Peyer's patch (tissue), 4 donors: ENCODE results near the gene PCIF1.

ENCODE experiments used
- CTCF ChIP-seq, 6 experiments: fragments of 450-650 bp in 4 of 6; fragments of 200-600 bp in 2 of 6; sonication (generic) in 1 of 6; IDR thresholded peaks; one replicate each; pipeline ENCODE4 v1.5.1; 2017 to 2019; ENCODE audit warnings: antibody characterized with exemption in 6 of 6, mild to moderate bottlenecking in 3 of 6, moderate library complexity in 1 of 6
- POLR2A ChIP-seq, 2 donors: fragments of 450-650 bp; IDR thresholded peaks; one replicate each; pipeline ENCODE4 v1.5.1; 2017; ENCODE audit warnings: antibody characterized with exemption in 2 of 2, mild to moderate bottlenecking in 2 of 2, moderate library complexity in 2 of 2

DNA sequence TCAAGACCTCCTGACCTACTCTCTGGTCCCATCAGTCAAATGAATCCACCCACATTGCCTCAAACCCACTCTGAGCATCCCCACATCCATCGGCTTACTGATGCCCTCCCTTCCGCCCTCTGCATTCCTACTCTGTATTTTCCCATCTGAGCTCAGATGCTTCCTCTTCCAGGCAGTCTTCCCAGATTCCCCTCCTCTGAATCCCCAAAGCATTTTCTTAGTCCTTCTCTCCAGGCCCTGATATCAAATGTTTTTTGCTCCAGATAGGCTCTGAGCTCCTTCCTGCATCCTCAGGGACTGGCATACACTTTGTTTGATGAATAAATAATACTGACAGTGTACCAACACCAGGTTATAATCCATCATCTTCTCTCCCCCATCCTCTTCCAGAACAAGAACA, 26.4 kb upstream of the PCIF1 start:
- TF ChIP-seq CTCF (IDR thresholded peaks at IDR 0.05) = no peak
- no peak for TF ChIP-seq POLR2A (IDR thresholded peaks at IDR 0.05)
